WTC11 (cell line): ENCODE results near the gene C10orf67. TPM values are rescaled to one million over a fixed set of nuclear protein-coding genes. Genes with fewer than 3 reads are reported as not detected.

Experiments used
- ATAC-seq: fragments of 200-7000 bp; cut with Tn5 transposase; 2 replicates; pipeline ENCODE4 v1.10.0; 2021; ENCODE audit warnings: mild to moderate bottlenecking, moderate library complexity
- CTCF ChIA-PET: fragments of 300-600 bp; sonication (Branson Sonifier 250); formaldehyde crosslinking; loops from one replicate; lab custom pipeline; 2021; ENCODE audit warnings: antibody characterized with exemption; lab: Charles Lee
- POLR2A ChIA-PET: fragments of 350-600 bp; sonication (Branson Sonifier 250); formaldehyde crosslinking; loops from one replicate; lab custom pipeline; 2021; ENCODE audit warnings: antibody characterized with exemption; lab: Charles Lee
- DNase-seq: peaks from one replicate; pipeline ENCODE4 v3.0.0; 2021; ENCODE audit warnings: low spot score
- H3K27ac Mint-ChIP-seq: 2 replicates; pipeline ENCODE4 v1.8.0; 2021; ENCODE audit warnings: mixed read lengths
- H3K27me3 Mint-ChIP-seq: 2 replicates; pipeline ENCODE4 v1.8.0; 2021; ENCODE audit warnings: low read depth, mild to moderate bottlenecking, moderate library complexity, mixed read lengths
- H3K36me3 Mint-ChIP-seq: 2 replicates; pipeline ENCODE4 v1.8.0; 2021; ENCODE audit warnings: mixed read lengths
- H3K4me1 Mint-ChIP-seq: 2 replicates; pipeline ENCODE4 v1.8.0; 2022; ENCODE audit warnings: mixed read lengths
- H3K4me3 Mint-ChIP-seq: 2 replicates; pipeline ENCODE4 v1.8.0; 2021; ENCODE audit warnings: mild to moderate bottlenecking, moderate library complexity, mixed read lengths
- H3K9me3 Mint-ChIP-seq: 2 replicates; pipeline ENCODE4 v1.8.0; 2021; ENCODE audit warnings: mixed read lengths
- AFF4 ChIP-seq: sonication (generic); formaldehyde crosslinking; IDR thresholded peaks from 2 replicates; pipeline ENCODE4 v1.8.1; 2023; ENCODE audit warnings: mild to moderate bottlenecking, missing genetic modification reagents, borderline replicate concordance
- AR ChIP-seq: fragments of 250-450 bp; sonication (Bioruptor Pico); IDR thresholded peaks from 2 replicates; pipeline ENCODE4 v1.9.0; 2021; ENCODE audit warnings: mild to moderate bottlenecking
- ATF6 ChIP-seq: sonication (generic); formaldehyde crosslinking; IDR thresholded peaks from 2 replicates; pipeline ENCODE4 v1.8.1; 2023; ENCODE audit warnings: mild to moderate bottlenecking, missing genetic modification reagents
- CREB1 ChIP-seq: sonication (generic); formaldehyde crosslinking; IDR thresholded peaks from 2 replicates; pipeline ENCODE4 v1.8.0; 2023; ENCODE audit warnings: mild to moderate bottlenecking, missing genetic modification reagents
- EMX1 ChIP-seq: fragments of 250-450 bp; sonication (Bioruptor Pico); IDR thresholded peaks from 2 replicates; pipeline ENCODE4 v1.8.0; 2021; ENCODE audit warnings: mild to moderate bottlenecking
- ETV6 ChIP-seq: sonication (generic); formaldehyde crosslinking; IDR thresholded peaks from 2 replicates; pipeline ENCODE4 v1.8.1; 2022; ENCODE audit warnings: mild to moderate bottlenecking, missing genetic modification reagents
- FOXP4 ChIP-seq: sonication (generic); formaldehyde crosslinking; IDR thresholded peaks from 2 replicates; pipeline ENCODE4 v1.8.0; 2022; ENCODE audit warnings: mild to moderate bottlenecking, missing genetic modification reagents
- IRF2 ChIP-seq: sonication (generic); formaldehyde crosslinking; IDR thresholded peaks from 2 replicates; pipeline ENCODE4 v1.8.0; 2022; ENCODE audit warnings: low read depth, missing genetic modification reagents, borderline replicate concordance
- NR2C2 ChIP-seq: sonication (generic); formaldehyde crosslinking; IDR thresholded peaks from 2 replicates; pipeline ENCODE4 v1.8.0; 2022; ENCODE audit warnings: mild to moderate bottlenecking, missing genetic modification reagents
- OVOL2 ChIP-seq: fragments of 250-450 bp; sonication (Bioruptor Pico); IDR thresholded peaks from 2 replicates; pipeline ENCODE4 v1.9.0; 2021; ENCODE audit warnings: mild to moderate bottlenecking, borderline replicate concordance
- PRDM15 ChIP-seq: sonication (generic); formaldehyde crosslinking; IDR thresholded peaks from 2 replicates; pipeline ENCODE4 v1.8.0; 2022; ENCODE audit warnings: missing genetic modification reagents
- RELA ChIP-seq: sonication (generic); formaldehyde crosslinking; IDR thresholded peaks from 2 replicates; pipeline ENCODE4 v1.8.1; 2022; ENCODE audit warnings: missing genetic modification reagents, mild to moderate bottlenecking, borderline replicate concordance
- RORB ChIP-seq: fragments of 250-450 bp; sonication (Bioruptor Pico); IDR thresholded peaks from 2 replicates; pipeline ENCODE4 v1.9.0; 2021; ENCODE audit warnings: mild to moderate bottlenecking
- SMAD3 ChIP-seq: sonication (generic); formaldehyde crosslinking; IDR thresholded peaks from 2 replicates; pipeline ENCODE4 v1.8.0; 2022; ENCODE audit warnings: missing genetic modification reagents, mild to moderate bottlenecking, borderline replicate concordance
- TCF7 ChIP-seq: sonication (generic); formaldehyde crosslinking; IDR thresholded peaks from 2 replicates; pipeline ENCODE4 v1.8.0; 2022; ENCODE audit warnings: mild to moderate bottlenecking, low read depth, missing genetic modification reagents, moderate library complexity
- TP53 ChIP-seq: sonication (generic); formaldehyde crosslinking; IDR thresholded peaks from 2 replicates; pipeline ENCODE4 v1.8.1; 2023; ENCODE audit warnings: mild to moderate bottlenecking, missing genetic modification reagents
- ZNF138 ChIP-seq: sonication (generic); formaldehyde crosslinking; conservative IDR thresholded peaks from 2 replicates; pipeline ENCODE4 v1.8.1; 2022; ENCODE audit warnings: mild to moderate bottlenecking, moderate library complexity, missing genetic modification reagents
- ZNF396 ChIP-seq: fragments of 250-450 bp; sonication (Bioruptor Pico); IDR thresholded peaks from 2 replicates; pipeline ENCODE4 v1.8.0; 2021; ENCODE audit warnings: mild to moderate bottlenecking, moderate library complexity, borderline replicate concordance
- ZNF416 ChIP-seq: fragments of 250-450 bp; sonication (Bioruptor Pico); IDR thresholded peaks from 2 replicates; pipeline ENCODE4 v1.9.0; 2021; ENCODE audit warnings: mild to moderate bottlenecking, inconsistent platforms
- total RNA-seq: library from RNA; stranded (reverse); gene quantifications from 3 replicates; pipeline ENCODE4 v1.2.3, GENCODE V29; 2021
- TF ChIP-seq, protein P1 (sequence below): fragments of 250-450 bp; sonication (Bioruptor Pico); IDR thresholded peaks from 2 replicates; pipeline ENCODE4 v1.9.0; 2021; ENCODE audit warnings: mild to moderate bottlenecking

C10orf67 gene
- total RNA-seq, 1 experiment from 2014 or later = not detected

DNA sequence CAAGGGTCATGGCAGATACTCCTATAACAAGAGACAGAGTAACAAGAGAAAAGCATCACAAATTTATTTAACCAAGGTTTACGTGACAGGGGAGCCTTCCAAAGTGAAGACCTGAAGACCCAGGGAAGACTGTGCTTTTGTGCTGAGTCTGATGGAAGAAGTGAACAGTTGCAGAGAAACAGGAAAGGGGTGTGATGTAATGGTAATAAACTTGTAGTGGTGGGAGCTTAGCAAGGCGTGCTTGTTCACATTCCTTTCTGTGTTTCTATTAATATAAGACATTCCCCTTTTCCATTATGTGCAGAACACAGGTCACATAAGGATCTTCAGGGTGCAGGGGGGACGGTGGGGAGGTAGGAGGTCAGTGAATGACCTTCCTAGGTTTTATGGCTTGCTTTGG lies 25.5 kb upstream of the C10orf67 start:
- no peak for DNase-seq
- no peak for TF ChIP-seq OVOL2 (CRISPR knock-in tag)
- TF ChIP-seq, protein P1, sequence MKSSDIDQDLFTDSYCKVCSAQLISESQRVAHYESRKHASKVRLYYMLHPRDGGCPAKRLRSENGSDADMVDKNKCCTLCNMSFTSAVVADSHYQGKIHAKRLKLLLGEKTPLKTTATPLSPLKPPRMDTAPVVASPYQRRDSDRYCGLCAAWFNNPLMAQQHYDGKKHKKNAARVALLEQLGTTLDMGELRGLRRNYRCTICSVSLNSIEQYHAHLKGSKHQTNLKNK (CRISPR knock-in tag) = no peak
- no peak for TF ChIP-seq TCF7 (CRISPR knock-in tag)
- no peak for TF ChIP-seq SMAD3 (CRISPR knock-in tag)
- no peak for TF ChIP-seq IRF2
- TF ChIP-seq PRDM15 = no peak
- TF ChIP-seq ATF6 (CRISPR knock-in tag) = no peak
- TF ChIP-seq ZNF138 (CRISPR knock-in tag) = no peak
- TF ChIP-seq AR (CRISPR knock-in tag) = no peak
- TF ChIP-seq ETV6 (CRISPR knock-in tag) = no peak
- no peak for TF ChIP-seq TP53 (CRISPR knock-in tag)
- no peak for TF ChIP-seq ZNF416 (CRISPR knock-in tag)
- TF ChIP-seq NR2C2 = no peak
- no peak for TF ChIP-seq ZNF396 (CRISPR knock-in tag)
- no peak for TF ChIP-seq RELA (CRISPR knock-in tag)
- ChIA-PET POLR2A (no interaction called here), CTCF (no interaction called here)
- H3K4me3 Mint-ChIP-seq = no peak overlapping the region
- no peak for ATAC-seq
- H3K27ac Mint-ChIP-seq = no peak overlapping the region
- no peaks in the 10 kb centered on the region for H3K27me3 Mint-ChIP-seq
- H3K9me3 Mint-ChIP-seq = peaks cover 16% of the 10 kb centered on the region
- H3K4me1 Mint-ChIP-seq = peaks cover 11% of the 10 kb centered on the region
- H3K36me3 Mint-ChIP-seq = no peaks in the 10 kb centered on the region

DNA sequence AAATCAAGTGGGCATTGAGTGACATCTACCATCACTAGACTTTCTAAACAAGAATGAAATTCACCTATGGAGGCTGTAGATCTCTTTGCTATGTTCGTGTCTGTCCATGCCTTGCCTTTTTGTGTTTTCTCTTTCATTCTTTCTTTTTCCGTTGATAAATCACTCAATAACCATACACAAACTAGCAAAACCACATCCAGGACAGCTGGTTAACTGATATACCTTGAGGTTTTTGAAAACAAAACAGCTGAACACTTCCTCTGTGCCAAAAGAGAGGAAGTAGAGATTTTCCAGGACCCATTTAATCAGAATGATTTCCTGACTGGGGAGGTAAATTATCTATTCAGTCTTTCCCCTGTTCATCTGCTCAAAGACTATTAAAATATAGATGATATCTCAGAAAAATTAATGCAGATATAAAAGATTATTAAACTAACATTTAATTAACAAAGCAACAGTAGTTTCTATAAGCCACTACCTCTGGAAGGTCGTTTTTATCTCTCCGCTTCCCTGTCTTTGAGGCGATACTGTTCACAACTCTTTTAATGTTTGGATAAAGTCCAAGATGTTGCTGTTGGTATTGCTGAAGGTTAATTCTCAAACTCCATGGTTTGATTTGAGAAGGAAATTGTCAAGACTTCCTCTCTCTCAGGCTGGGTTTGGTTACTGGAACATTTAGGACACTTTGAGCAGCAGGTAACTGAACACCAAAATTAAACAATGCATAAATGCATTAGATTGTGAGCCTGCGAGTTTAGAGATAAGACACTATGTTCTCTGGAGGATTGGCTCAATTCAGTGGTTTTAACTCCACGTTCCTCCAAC lies 24.4 kb upstream of the C10orf67 start:
- DNase-seq = no peak
- ChIA-PET CTCF (no interaction called here), POLR2A (no interaction called here)
- no peak for ATAC-seq
- Mint-ChIP-seq H3K27me3 (no peaks in the 10 kb centered on the region), H3K4me3 (no peak overlapping the region), H3K27ac (no peak overlapping the region), H3K36me3 (no peaks in the 10 kb centered on the region), H3K4me1 (peaks cover 9% of the 10 kb centered on the region), H3K9me3 (peaks cover 10% of the 10 kb centered on the region)
- TF ChIP-seq FOXP4 (CRISPR knock-in tag) = no peak
- no peak for TF ChIP-seq SMAD3 (CRISPR knock-in tag)
- no peak for TF ChIP-seq AFF4 (CRISPR knock-in tag)
- no peak for TF ChIP-seq OVOL2 (CRISPR knock-in tag)
- no peak for TF ChIP-seq CREB1 (CRISPR knock-in tag)
- no peak for TF ChIP-seq RORB (CRISPR knock-in tag)
- TF ChIP-seq EMX1 (CRISPR knock-in tag) = no peak
